Upper lobe of left lung (tissue), 4 donors: ENCODE results near the gene OR8G5.

Experiments used
- POLR2A ChIP-seq, 4 donors: fragments of 450-650 bp; IDR thresholded peaks; one replicate each; pipeline ENCODE4 v1.5.1; 2016 to 2017; ENCODE audit warnings: antibody characterized with exemption in 4 of 4, mild to moderate bottlenecking in 2 of 4
- POLR2AphosphoS5 ChIP-seq, 2 donors: sonication (generic); formaldehyde crosslinking; IDR thresholded peaks; one replicate each; pipeline ENCODE4 v1.5.1; 2017; ENCODE audit warnings: antibody characterized with exemption in 2 of 2
- TF ChIP-seq, protein P1 (sequence below), 6 experiments: fragments of 450-650 bp in 4 of 6; fragments of 200-600 bp in 2 of 6; sonication (generic) in 2 of 6; IDR thresholded peaks; one replicate each; pipeline ENCODE4 v1.5.1; 2016 to 2019; ENCODE audit warnings: antibody characterized with exemption in 6 of 6

DNA sequence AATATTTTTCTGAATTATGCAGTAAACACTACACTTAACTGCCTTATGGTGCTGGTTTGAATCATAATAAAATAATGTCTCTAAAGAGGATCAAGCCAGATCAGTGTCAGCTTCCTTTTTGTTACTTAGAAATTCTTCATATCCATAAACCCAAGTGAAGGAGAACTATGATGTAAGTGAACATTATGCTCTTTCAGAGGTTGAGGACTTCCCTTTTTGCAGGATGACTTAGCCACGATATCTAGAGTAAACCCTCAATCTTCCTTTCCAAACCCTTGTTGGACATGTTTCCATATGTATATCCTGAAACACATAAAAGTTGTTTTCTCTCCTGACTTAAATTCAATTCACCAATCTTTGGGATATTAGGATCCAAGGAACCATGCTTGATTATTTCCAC lies 38.5 kb downstream of the OR8G5 start:
- TF ChIP-seq, protein P1, sequence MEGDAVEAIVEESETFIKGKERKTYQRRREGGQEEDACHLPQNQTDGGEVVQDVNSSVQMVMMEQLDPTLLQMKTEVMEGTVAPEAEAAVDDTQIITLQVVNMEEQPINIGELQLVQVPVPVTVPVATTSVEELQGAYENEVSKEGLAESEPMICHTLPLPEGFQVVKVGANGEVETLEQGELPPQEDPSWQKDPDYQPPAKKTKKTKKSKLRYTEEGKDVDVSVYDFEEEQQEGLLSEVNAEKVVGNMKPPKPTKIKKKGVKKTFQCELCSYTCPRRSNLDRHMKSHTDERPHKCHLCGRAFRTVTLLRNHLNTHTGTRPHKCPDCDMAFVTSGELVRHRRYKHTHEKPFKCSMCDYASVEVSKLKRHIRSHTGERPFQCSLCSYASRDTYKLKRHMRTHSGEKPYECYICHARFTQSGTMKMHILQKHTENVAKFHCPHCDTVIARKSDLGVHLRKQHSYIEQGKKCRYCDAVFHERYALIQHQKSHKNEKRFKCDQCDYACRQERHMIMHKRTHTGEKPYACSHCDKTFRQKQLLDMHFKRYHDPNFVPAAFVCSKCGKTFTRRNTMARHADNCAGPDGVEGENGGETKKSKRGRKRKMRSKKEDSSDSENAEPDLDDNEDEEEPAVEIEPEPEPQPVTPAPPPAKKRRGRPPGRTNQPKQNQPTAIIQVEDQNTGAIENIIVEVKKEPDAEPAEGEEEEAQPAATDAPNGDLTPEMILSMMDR (IDR thresholded peaks at IDR 0.05): no peak
- TF ChIP-seq POLR2A (IDR thresholded peaks at IDR 0.05) (no peak), POLR2AphosphoS5 (IDR thresholded peaks at IDR 0.05) (no peak)
